HL-60 (cell line): Measurements from ENCODE around the gene MCAM.

Source experiments
- DNase-seq, 2 experiments: peaks; one replicate each; pipeline ENCODE4 v3.0.0-alpha.2; 2010 to 2020; ENCODE audit warnings: low read depth in 1 of 2, low spot score in 1 of 2
- H3K27ac ChIP-seq: fragments of 250-450 bp; sonication (Bioruptor Pico); replicated peaks from 2 replicates; pipeline ENCODE4 v1.5.1; 2020; ENCODE audit warnings: mild to moderate bottlenecking, moderate library complexity
- H3K27me3 ChIP-seq: fragments of 250-450 bp; sonication (Bioruptor Pico); 2 replicates; pipeline ENCODE4 v1.5.1; 2021; ENCODE audit warnings: mild to moderate bottlenecking, moderate library complexity; ENCODE audit not compliant: insufficient read depth, poor library complexity, severe bottlenecking
- H3K4me3 ChIP-seq: replicated peaks from 2 replicates; pipeline ENCODE4 v1.5.1; 2011; ENCODE audit warnings: mild to moderate bottlenecking, control low read depth, low read length; ENCODE audit not compliant: insufficient read depth
- CTCF ChIP-seq: IDR thresholded peaks from one replicate; pipeline ENCODE4 v1.5.1; 2011; ENCODE audit warnings: low read length, control low read depth, inconsistent platforms; ENCODE audit not compliant: insufficient read depth
- GABPA ChIP-seq: IDR thresholded peaks from 2 replicates; pipeline ENCODE4 v1.6.1; 2012; ENCODE audit warnings: low read depth
- POLR2AphosphoS5 ChIP-seq: IDR thresholded peaks from 2 replicates; pipeline ENCODE4 v1.6.1; 2012; ENCODE audit warnings: low read depth
- REST ChIP-seq: IDR thresholded peaks from 2 replicates; pipeline ENCODE4 v1.6.1; 2012; ENCODE audit warnings: low read depth; ENCODE audit not compliant: insufficient replicate concordance
- SPI1 ChIP-seq: IDR thresholded peaks from 2 replicates; pipeline ENCODE4 v1.6.1; 2012; ENCODE audit warnings: low read depth, mild to moderate bottlenecking, borderline replicate concordance

Gene MCAM

GRCh38 chr11:119351232-119351631 is 34.3 kb upstream of the MCAM start:
- TF ChIP-seq CTCF, result no peak
- DNase-seq, result no peak
- Histone ChIP-seq H3K4me3 (no peak overlapping the region), H3K27me3 (peaks cover 5% of the 10 kb centered on the region), H3K27ac (no peak overlapping the region)

GRCh38 chr11:119350302-119350701 is 33.4 kb upstream of the MCAM start:
- DNase-seq, result no peak
- no peak for TF ChIP-seq REST
- no peak for TF ChIP-seq SPI1
- TF ChIP-seq CTCF, result no peak
- TF ChIP-seq GABPA, result no peak
- no peak for TF ChIP-seq POLR2AphosphoS5
- Histone ChIP-seq H3K27me3 (peaks cover under 1% of the 10 kb centered on the region), H3K4me3 (no peak overlapping the region), H3K27ac (no peak overlapping the region)

GRCh38 chr11:119347940-119348605 is 31.1 kb upstream of the MCAM start:
- Histone ChIP-seq H3K4me3 (no peak overlapping the region), H3K27ac (no peak overlapping the region), H3K27me3 (no peaks in the 10 kb centered on the region)
- no peak for DNase-seq
- TF ChIP-seq REST (no peak), GABPA (no peak), SPI1 (no peak), CTCF (no peak), POLR2AphosphoS5 (no peak)

- DNase-seq, result no peak
- H3K27ac ChIP-seq, result no peak overlapping the region
- H3K4me3 ChIP-seq, result no peak overlapping the region
- TF ChIP-seq REST (no peak), POLR2AphosphoS5 (no peak)
- H3K27me3 ChIP-seq, result peaks cover under 1% of the 10 kb centered on the region
Observed at GRCh38 chr11:119347242-119347641, 30.3 kb upstream of the MCAM start.
